GM12878 (cell line): ENCODE data around the gene NAT8L. TPM values are rescaled to one million over a fixed set of nuclear protein-coding genes. Genes with fewer than 3 reads are reported as not detected.

Experiments
- ATAC-seq: fragments of 200-7000 bp; cut with Tn5 transposase; 3 replicates; pipeline ENCODE4 v1.9.1; 2020; ENCODE audit warnings: mild to moderate bottlenecking, moderate library complexity
- BruUV-seq: library from RNA; stranded (reverse); fragments of 400-500 nt; replicated peaks from 2 replicates; lab custom pipeline; 2021; lab: Mats Ljungman, UMichigan
- CTCF ChIA-PET: fragments of 300-600 bp; sonication (Branson Sonifier 250); formaldehyde crosslinking; extraction: SDS; loops from one replicate; lab custom pipeline; 2021; ENCODE audit warnings: inconsistent platforms; lab: Yijun Ruan, JAX
- POLR2A ChIA-PET: fragments of 350-600 bp; formaldehyde crosslinking; extraction: SDS; loops from one replicate; lab custom pipeline; 2021; ENCODE audit warnings: inconsistent platforms; lab: Charles Lee
- RAD21 ChIA-PET: fragments of 300-600 bp; sonication (Branson Sonifier 250); formaldehyde crosslinking; loops from one replicate; lab custom pipeline; 2023; ENCODE audit warnings: antibody characterized with exemption; ENCODE audit not compliant: unreplicated experiment; lab: Charles Lee
- SMC1A ChIA-PET: fragments of 300-600 bp; sonication (Branson Sonifier 250); formaldehyde crosslinking; loops from one replicate; lab custom pipeline; 2023; ENCODE audit not compliant: unreplicated experiment, uncharacterized antibody; lab: Charles Lee
- DNase-seq: peaks from one replicate; pipeline ENCODE4 v3.0.0-alpha.2; 2011; ENCODE audit warnings: low read depth, low spot score
- FAIRE-seq: peaks from 3 replicates; lab custom pipeline; 2011; peaks lifted over from hg19 to GRCh38; lab: Jason Lieb, UNC
- H2AFZ ChIP-seq: 2 replicates; pipeline ENCODE4 v1.6.0; 2011; ENCODE audit warnings: low read depth, low read length, control low read depth; ENCODE audit not compliant: control insufficient read depth
- H3K27ac ChIP-seq: 2 replicates; pipeline ENCODE4 v1.5.1; 2011; ENCODE audit warnings: control low read depth; ENCODE audit not compliant: control insufficient read depth, insufficient read depth
- H3K27me3 ChIP-seq, 2 experiments: replicated peaks in 1 of 2; 2 replicates each; pipeline versions ENCODE4 v1.6.0 to v1.6.1; 2011; ENCODE audit warnings: low read length in 1 of 2; ENCODE audit not compliant: control insufficient read depth in 2 of 2, insufficient read depth in 2 of 2
- H3K36me3 ChIP-seq, 2 experiments: 2 replicates each; pipeline ENCODE4 v1.5.1; 2011; ENCODE audit warnings: low read length in 1 of 2; ENCODE audit not compliant: control insufficient read depth in 2 of 2, insufficient read depth in 2 of 2
- H3K4me1 ChIP-seq: 2 replicates; pipeline ENCODE4 v1.6.1; 2011; ENCODE audit warnings: mild to moderate bottlenecking, low read length, moderate library complexity, mixed read lengths; ENCODE audit not compliant: control insufficient read depth, insufficient read depth
- H3K4me2 ChIP-seq: 2 replicates; pipeline ENCODE4 v1.6.0; 2011; ENCODE audit warnings: control low read depth; ENCODE audit not compliant: control insufficient read depth, insufficient read depth
- H3K4me3 ChIP-seq: fragments of 200-600 bp; sonication (generic); 2 replicates; pipeline ENCODE4 v1.5.1; 2016
- H3K79me2 ChIP-seq: 2 replicates; pipeline ENCODE4 v1.6.0; 2011; ENCODE audit warnings: low read length; ENCODE audit not compliant: control insufficient read depth, insufficient read depth
- H3K9ac ChIP-seq: 2 replicates; pipeline ENCODE4 v1.8.0; 2011; ENCODE audit warnings: low read length, control low read depth, mixed read lengths; ENCODE audit not compliant: control insufficient read depth, insufficient read depth
- H3K9me3 ChIP-seq: replicated peaks from 3 replicates; pipeline ENCODE4 v1.5.1; 2011; ENCODE audit warnings: mild to moderate bottlenecking, low read length; ENCODE audit not compliant: control insufficient read depth, insufficient read depth
- H4K20me1 ChIP-seq: 2 replicates; pipeline ENCODE4 v1.6.0; 2011; ENCODE audit not compliant: control insufficient read depth, insufficient read depth
- ASH2L ChIP-seq: fragments of 300-600, 200-600 bp; sonication (generic); IDR thresholded peaks from 2 replicates; pipeline ENCODE4 v1.6.1; 2017; ENCODE audit warnings: low read depth, mild to moderate bottlenecking, borderline replicate concordance
- BRCA1 ChIP-seq: IDR thresholded peaks from 2 replicates; pipeline ENCODE4 v1.6.1; 2011; ENCODE audit warnings: low read depth, low read length, improper control_type of control experiment
- CHD1 ChIP-seq: IDR thresholded peaks from 2 replicates; pipeline ENCODE4 v1.6.1; 2012; ENCODE audit warnings: low read depth, low read length, improper control_type of control experiment
- CREM ChIP-seq: IDR thresholded peaks from 2 replicates; pipeline ENCODE4 v1.6.1; 2014; ENCODE audit warnings: antibody characterized with exemption, low read depth
- FOXK2 ChIP-seq: fragments of 450-650 bp; IDR thresholded peaks from 2 replicates; pipeline ENCODE4 v1.6.1; 2017; ENCODE audit warnings: mild to moderate bottlenecking, moderate library complexity
- HDAC6 ChIP-seq: fragments of 200-600 bp; sonication (generic); IDR thresholded peaks from one replicate; pipeline ENCODE4 v1.8.0; 2017; ENCODE audit warnings: antibody characterized with exemption; ENCODE audit not compliant: unreplicated experiment
- IRF3 ChIP-seq: fragments of 450-650 bp; IDR thresholded peaks from 2 replicates; pipeline ENCODE4 v1.6.1; 2014; ENCODE audit warnings: mild to moderate bottlenecking
- IRF5 ChIP-seq: fragments of 450-650 bp; IDR thresholded peaks from 2 replicates; pipeline ENCODE4 v1.6.1; 2017; ENCODE audit warnings: borderline replicate concordance
- NFYA ChIP-seq: IDR thresholded peaks from 2 replicates; pipeline ENCODE4 v1.6.1; 2011; ENCODE audit warnings: low read depth, mild to moderate bottlenecking, low read length, improper control_type of control experiment, borderline replicate concordance
- NKRF ChIP-seq: fragments of 450-650 bp; conservative IDR thresholded peaks from 2 replicates; pipeline ENCODE4 v1.6.1; 2017; ENCODE audit warnings: mild to moderate bottlenecking, moderate library complexity
- NR2F1 ChIP-seq: fragments of 450-650 bp; conservative IDR thresholded peaks from 2 replicates; pipeline ENCODE4 v1.6.1; 2017; ENCODE audit warnings: mild to moderate bottlenecking
- POLR2AphosphoS2 ChIP-seq: IDR thresholded peaks from 2 replicates; pipeline ENCODE4 v1.6.1; 2011; ENCODE audit warnings: low read depth, mild to moderate bottlenecking, low read length, improper control_type of control experiment, moderate library complexity
- POU2F2 ChIP-seq: IDR thresholded peaks from 3 replicates; pipeline ENCODE4 v1.6.1; 2011; ENCODE audit warnings: low read depth, mild to moderate bottlenecking, low read length, borderline replicate concordance
- RAD51 ChIP-seq: fragments of 450-650 bp; IDR thresholded peaks from 2 replicates; pipeline ENCODE4 v1.6.1; 2016; ENCODE audit warnings: moderate library complexity, mild to moderate bottlenecking, inconsistent platforms
- SMARCA5 ChIP-seq: fragments of 450-650 bp; IDR thresholded peaks from 2 replicates; pipeline ENCODE4 v1.6.1; 2017; ENCODE audit warnings: mild to moderate bottlenecking
- SMC3 ChIP-seq: IDR thresholded peaks from 2 replicates; pipeline ENCODE4 v1.6.1; 2011; ENCODE audit warnings: low read length, improper control_type of control experiment, borderline replicate concordance
- TAF1 ChIP-seq: IDR thresholded peaks from 2 replicates; pipeline ENCODE4 v1.6.1; 2011; ENCODE audit warnings: mild to moderate bottlenecking, low read depth, low read length, borderline replicate concordance
- YY1 ChIP-seq: IDR thresholded peaks from 2 replicates; pipeline ENCODE4 v1.6.1; 2011; ENCODE audit warnings: low read depth, mild to moderate bottlenecking, low read length
- WGBS: methylation state at CpG from one replicate; pipeline ENCODE4 v1.1.6; 2016; ENCODE audit warnings: low lambda C conversion rate; ENCODE audit not compliant: insufficient replicate concordance, insufficient coverage; ENCODE audit errors: missing lambda C conversion rate; 5-methylcytosine and 5-hydroxymethylcytosine counted together
- in situ Hi-C: fragments of 300-500 bp; cut with MboI; formaldehyde crosslinking; loops from 9 replicates; pipeline ENCODE4 v1.14.3; 2018; ENCODE audit warnings: mixed read lengths
- intact Hi-C: fragments of 100-400 bp; cut with micrococcal nuclease; formaldehyde crosslinking; loops from one replicate; pipeline ENCODE4 v1.14.2; 2022; ENCODE audit not compliant: unreplicated experiment
- polyA plus RNA-seq, 11 experiments: library from polyadenylated mRNA; depleted of rRNA in 4 of 11; unstranded in 6 of 11; stranded (reverse) in 5 of 11; fragments of >200 nt; fragmentation: Nextera tagmentation in 4 of 11; fragmentation: Illumina TruSeq in 1 of 11; extraction: Ambion mirVana in 4 of 11; extraction: Trizol in 1 of 11; gene quantifications; 1 replicate in 1 of 11; 2 replicates in 10 of 11; pipeline versions ENCODE4 v1.2.1 to v1.2.3, GENCODE V29; 2011 to 2016; ENCODE audit warnings: inconsistent platforms in 2 of 11, missing spikeins in 2 of 11, low read depth in 1 of 11
- total RNA-seq, 4 experiments: library from RNA; depleted of rRNA in 3 of 4; stranded (reverse); fragments of >200 nt in 3 of 4; fragmentation: Illumina TruSeq in 1 of 4; extraction: Trizol in 1 of 4; gene quantifications; 2 replicates each; pipeline versions ENCODE4 v1.2.1 to v1.2.3, GENCODE V29; 2013 to 2021

NAT8L gene
- total and polyA plus RNA-seq, 10 of the 15 experiments (the other 5 are each of a cell fraction or from before 2014, with no cell fraction given), result 0.01 to 0.31 (median 0.11) TPM; not detected in 5

GRCh38 chr4:2096073-2096609, 37.0 kb downstream of the NAT8L start (continued):
- TF ChIP-seq SMARCA5 (no peak), YY1 (no peak), HDAC6 (no peak), RAD51 (no peak), NFYA (no peak), BRCA1 (no peak), CHD1 (no peak)

GRCh38 chr4:2101346-2102044, 42.4 kb downstream of the NAT8L start:
- H3K9ac ChIP-seq, result no peak overlapping the region
- POLR2A ChIA-PET, result no interaction called here

More at GRCh38 chr4:2101346-2102044, 42.4 kb downstream of the NAT8L start:
- 32% methylated on average over 7 of the region's 7 CpGs for WGBS
- Histone ChIP-seq H4K20me1 (no peaks in the 10 kb centered on the region), H3K79me2 (no peaks in the 10 kb centered on the region), H3K4me3 (no peak overlapping the region), H3K27ac (no peak overlapping the region), H3K27me3 (no peaks in the 10 kb centered on the region), H2AFZ (no peak overlapping the region), H3K4me2 (no peak overlapping the region), H3K4me1 (peaks cover 8% of the 10 kb centered on the region), H3K9me3 (peaks cover 22% of the 10 kb centered on the region), H3K36me3 (no peaks in the 10 kb centered on the region)
- ChIA-PET SMC1A (no interaction called here), CTCF (no interaction called here), RAD21 (no interaction called here)
- TF ChIP-seq NKRF (no peak), ASH2L (no peak), NR2F1 (no peak), CREM (no peak), TAF1 (no peak), FOXK2 (no peak), POLR2AphosphoS2 (no peak), IRF5 (no peak), POU2F2 (no peak), SMC3 (no peak), IRF3 (no peak)
- FAIRE-seq, result no peak
- in situ Hi-C loops, result no loop called here
- no peak for ATAC-seq
- BruUV-seq, result no TSS peak
- DNase-seq, result no peak
- intact Hi-C loops, result no loop called here
